HG02623 (cell line): Measurements from ENCODE around the gene PPIL1.

ENCODE experiments used
- ATAC-seq: cut with Tn5 transposase; IDR thresholded peaks from one replicate; pipeline ENCODE4 v1.9.1; 2021; ENCODE audit warnings: moderate library complexity; ENCODE audit not compliant: unreplicated experiment

The PPIL1 gene

GRCh38 chr6:36836111-36837021, 38.2 kb downstream of the PPIL1 start:
- ATAC-seq = no peak

GRCh38 chr6:36834576-36835341, 39.8 kb downstream of the PPIL1 start:
- no peak for ATAC-seq

GRCh38 chr6:36833182-36833789, 41.3 kb downstream of the PPIL1 start:
- no peak for ATAC-seq

- no peak for ATAC-seq
Observed at GRCh38 chr6:36832313-36832712, 42.3 kb downstream of the PPIL1 start.

GRCh38 chr6:36830577-36830976, 44.0 kb downstream of the PPIL1 start:
- no peak for ATAC-seq

- no peak for ATAC-seq
Observed at GRCh38 chr6:36829919-36830544, 44.6 kb downstream of the PPIL1 start.

GRCh38 chr6:36827261-36828079, 47.1 kb downstream of the PPIL1 start:
- no peak for ATAC-seq

GRCh38 chr6:36826520-36827227, 47.9 kb downstream of the PPIL1 start:
- no peak for ATAC-seq

GRCh38 chr6:36825994-36826393, 48.6 kb downstream of the PPIL1 start:
- no peak for ATAC-seq

GRCh38 chr6:36825452-36825851, 49.2 kb downstream of the PPIL1 start:
- no peak for ATAC-seq

- ATAC-seq = no peak
Observed at GRCh38 chr6:36824253-36824652, 50.4 kb downstream of the PPIL1 start.

GRCh38 chr6:36823421-36824096, 51.0 kb downstream of the PPIL1 start:
- ATAC-seq = no peak

GRCh38 chr6:36822506-36823269, 51.9 kb downstream of the PPIL1 start:
- no peak for ATAC-seq

GRCh38 chr6:36821581-36822335, 52.8 kb downstream of the PPIL1 start:
- ATAC-seq = no peak

- ATAC-seq = no peak
Observed at GRCh38 chr6:36820700-36821580, 53.7 kb downstream of the PPIL1 start.

- ATAC-seq = no peak
Observed at GRCh38 chr6:36818756-36819155, 55.8 kb downstream of the PPIL1 start.

- no peak for ATAC-seq
Observed at GRCh38 chr6:36817847-36818246, 56.8 kb downstream of the PPIL1 start.
